Endothelial cell of umbilical vein (primary cell): ENCODE results near the gene CCDC80. TPM values are rescaled to one million over a fixed set of nuclear protein-coding genes. Genes with fewer than 3 reads are reported as not detected.

Experiments used
- BruUV-seq: library from RNA; stranded (reverse); fragments of 400-500 nt; replicated peaks from 2 replicates; lab custom pipeline; 2021; lab: Mats Ljungman, UMichigan
- CTCF ChIA-PET: fragments of 300-600, 350-600 bp; sonication (Branson Sonifier 250); formaldehyde crosslinking; loops from one replicate; lab custom pipeline; 2021; ENCODE audit warnings: antibody characterized with exemption, inconsistent platforms; lab: Charles Lee
- POLR2A ChIA-PET: fragments of 300-600, 350-600 bp; sonication (Branson Sonifier 250); formaldehyde crosslinking; loops from one replicate; lab custom pipeline; 2021; ENCODE audit warnings: antibody characterized with exemption, inconsistent platforms; lab: Charles Lee
- DNase-seq: peaks from one replicate; pipeline ENCODE4 v3.0.0-alpha.2; 2011; ENCODE audit warnings: low read depth, low spot score
- FAIRE-seq: peaks from 2 replicates; lab custom pipeline; 2011; peaks lifted over from hg19 to GRCh38; lab: Jason Lieb, UNC
- H2AFZ ChIP-seq: 2 replicates; pipeline ENCODE4 v1.6.0; 2012; ENCODE audit warnings: low read depth, low read length, control low read depth, inconsistent platforms
- H3K27ac ChIP-seq: 2 replicates; pipeline ENCODE4 v1.5.1; 2011; ENCODE audit warnings: low read depth, mild to moderate bottlenecking, control low read depth, low read length, moderate library complexity; ENCODE audit not compliant: insufficient read depth
- H3K27me3 ChIP-seq, 2 experiments: 2 replicates each; pipeline versions ENCODE4 v1.6.0 to v1.6.1; 2011; ENCODE audit warnings: low read length in 2 of 2, mixed read lengths in 1 of 2; ENCODE audit not compliant: control insufficient read depth in 2 of 2, insufficient read depth in 2 of 2
- H3K36me3 ChIP-seq, 2 experiments: 2 replicates in 1 of 2; 3 replicates in 1 of 2; pipeline ENCODE4 v1.5.1; 2011; ENCODE audit warnings: low read length in 2 of 2, mild to moderate bottlenecking in 1 of 2, moderate library complexity in 1 of 2; ENCODE audit not compliant: control insufficient read depth in 2 of 2, insufficient read depth in 2 of 2; ENCODE audit errors: extremely low read depth in 1 of 2
- H3K4me1 ChIP-seq: 3 replicates; pipeline ENCODE4 v1.5.1; 2011; ENCODE audit warnings: mild to moderate bottlenecking, low read length; ENCODE audit not compliant: control insufficient read depth, insufficient read depth; ENCODE audit errors: extremely low read depth
- H3K4me2 ChIP-seq: 2 replicates; pipeline ENCODE4 v1.6.1; 2011; ENCODE audit warnings: low read length, control low read depth, mixed read lengths; ENCODE audit not compliant: insufficient read depth
- H3K4me3 ChIP-seq, 3 experiments: fragments of 200-600 bp in 1 of 3; sonication (generic), shearing (Covaris generic) in 1 of 3; replicated peaks in 1 of 3; 2 replicates each; pipeline ENCODE4 v1.5.1; 2011 to 2016; ENCODE audit warnings: control low read depth in 3 of 3, low read length in 3 of 3, mild to moderate bottlenecking in 2 of 3, inconsistent platforms in 1 of 3, low read depth in 1 of 3, moderate library complexity in 1 of 3; ENCODE audit not compliant: insufficient read depth in 1 of 3
- H3K79me2 ChIP-seq: 2 replicates; pipeline ENCODE4 v1.6.0; 2012; ENCODE audit warnings: low read length, inconsistent platforms; ENCODE audit not compliant: control insufficient read depth, insufficient read depth
- H3K9ac ChIP-seq: replicated peaks from 2 replicates; pipeline ENCODE3; 2011; ENCODE audit warnings: low read length, control low read depth; ENCODE audit not compliant: insufficient read depth; ENCODE audit errors: extremely low read depth
- H3K9me1 ChIP-seq: replicated peaks from 3 replicates; pipeline ENCODE4 v1.6.0; 2011; ENCODE audit warnings: mild to moderate bottlenecking, low read length; ENCODE audit not compliant: control insufficient read depth, insufficient read depth; ENCODE audit errors: extremely low read depth
- H3K9me3 ChIP-seq: replicated peaks from 2 replicates; pipeline ENCODE4 v1.5.1; 2012; ENCODE audit warnings: low read length, inconsistent platforms; ENCODE audit not compliant: control insufficient read depth, insufficient read depth
- H4K20me1 ChIP-seq: replicated peaks from 2 replicates; pipeline ENCODE3; 2011; ENCODE audit warnings: mild to moderate bottlenecking, low read length; ENCODE audit not compliant: control insufficient read depth, insufficient read depth; ENCODE audit errors: extremely low read depth
- CTCF ChIP-seq, 2 donors: IDR thresholded peaks; 1 replicate in 1 of 2; 2 replicates in 1 of 2; pipeline ENCODE4 v1.5.1; 2011; ENCODE audit warnings: low read length in 2 of 2, mild to moderate bottlenecking in 2 of 2, moderate library complexity in 2 of 2, control low read depth in 1 of 2, inconsistent platforms in 1 of 2, low read depth in 1 of 2; ENCODE audit not compliant: insufficient read depth in 1 of 2; ENCODE audit errors: extremely low read depth in 1 of 2
- EZH2 ChIP-seq: IDR thresholded peaks from 2 replicates; pipeline ENCODE4 v1.6.1; 2012; ENCODE audit warnings: borderline replicate concordance, low read depth, mild to moderate bottlenecking, moderate library complexity, low read length, inconsistent platforms; ENCODE audit not compliant: severe bottlenecking
- FOS ChIP-seq: IDR thresholded peaks from 2 replicates; pipeline ENCODE4 v1.6.1; 2011; ENCODE audit warnings: mild to moderate bottlenecking, low read length, moderate library complexity, borderline replicate concordance; ENCODE audit not compliant: insufficient read depth
- GATA2 ChIP-seq: IDR thresholded peaks from 2 replicates; pipeline ENCODE4 v1.7.0; 2011; ENCODE audit warnings: low read depth, mild to moderate bottlenecking, moderate library complexity, mixed read lengths, low read length; ENCODE audit not compliant: insufficient read length, insufficient read depth
- JUN ChIP-seq: IDR thresholded peaks from 2 replicates; pipeline ENCODE4 v1.6.1; 2011; ENCODE audit warnings: borderline replicate concordance, low read depth; ENCODE audit not compliant: insufficient read length, insufficient read depth
- MAX ChIP-seq: IDR thresholded peaks from 2 replicates; pipeline ENCODE4 v1.6.1; 2011; ENCODE audit not compliant: insufficient read depth, insufficient read length
- MYC ChIP-seq: IDR thresholded peaks from one replicate; pipeline ENCODE4 v1.6.1; 2011; ENCODE audit warnings: mild to moderate bottlenecking, low read depth, low read length
- POLR2A ChIP-seq: IDR thresholded peaks from 2 replicates; pipeline ENCODE4 v1.6.1; 2012; ENCODE audit warnings: low read depth, mild to moderate bottlenecking, control low read depth, low read length
- POLR2AphosphoS5 ChIP-seq: IDR thresholded peaks from 2 replicates; pipeline ENCODE4 v1.6.1; 2012; ENCODE audit warnings: low read depth, mild to moderate bottlenecking, control low read depth, low read length, moderate library complexity; ENCODE audit not compliant: insufficient read depth
- dilution Hi-C: fragments of 300-500 bp; cut with MboI; formaldehyde crosslinking; loops from one replicate; pipeline ENCODE4 v1.15.0; 2019; ENCODE audit warnings: low sequenced_read_pairs; ENCODE audit not compliant: extremely low pct_ligation_motif_present
- intact Hi-C: fragments of 100-400 bp; cut with micrococcal nuclease; formaldehyde crosslinking; loops from one replicate; pipeline ENCODE4 v1.10.0; 2022
- polyA plus RNA-seq, 4 experiments: library from polyadenylated mRNA; depleted of rRNA in 3 of 4; stranded (reverse) in 3 of 4; unstranded in 1 of 4; fragments of >200 nt; gene quantifications; 2 replicates each; pipeline versions ENCODE4 v1.2.1 to v1.2.3, GENCODE V29; 2011 to 2012; ENCODE audit warnings: missing spikeins in 1 of 4
- total RNA-seq: library from RNA; stranded (reverse); gene quantifications from 2 replicates; pipeline ENCODE4 v1.2.3, GENCODE V29; 2021

CCDC80 gene
- total and polyA plus RNA-seq, 2 donors (not counting 3 experiments of a cell fraction or from before 2014, with no cell fraction given): 28.4 to 77.2 TPM

GRCh38 chr3:112644453-112644852 lies 3.5 kb upstream of the CCDC80 start:
- TF ChIP-seq FOS (no peak), JUN (no peak), CTCF (IDR thresholded peaks at IDR 0.05; ENCODE audit: extremely low read depth in 1 of 2, insufficient read depth in 1 of 2, low read depth in 1 of 2, low read length in 2 of 2) (no peak), GATA2 (no peak), EZH2 (no peak), POLR2A (no peak), POLR2AphosphoS5 (no peak), MAX (no peak), MYC (no peak)
- no peak overlapping the region for H3K27ac ChIP-seq
- FAIRE-seq: no peak
- ChIA-PET POLR2A (no interaction called here), CTCF (interaction anchor here (0.7 to 7.9 kb wide), 8 partner anchors 9 to 370 kb away, joined by 3 to 100 read pairs (median 9); no protein-coding TSS in a partner anchor)
- H3K79me2 ChIP-seq: no peaks in the 10 kb centered on the region
- H3K4me1 ChIP-seq: peaks cover 26% of the 10 kb centered on the region
- no peak overlapping the region for H2AFZ ChIP-seq
- H3K4me3 ChIP-seq: no peak overlapping the region
- dilution Hi-C loops (no loop called here), intact Hi-C loops (loop anchor here (5.0 kb wide), 2 partner anchors 393 to 983 kb away; no protein-coding TSS in a partner anchor)
- H3K27me3 ChIP-seq: no peaks in the 10 kb centered on the region
- H3K9me3 ChIP-seq: no peaks in the 10 kb centered on the region
- H4K20me1 ChIP-seq: no peaks in the 10 kb centered on the region
- no peak overlapping the region for H3K9ac ChIP-seq
- DNase-seq: no peak
- H3K36me3 ChIP-seq: no peaks in the 10 kb centered on the region
- H3K9me1 ChIP-seq: no peaks in the 10 kb centered on the region
- no peak overlapping the region for H3K4me2 ChIP-seq
- no TSS peak for BruUV-seq
